ENCODE data around the gene LIPC. TPM values are rescaled to one million over a fixed set of nuclear protein-coding genes. Genes with fewer than 3 reads are reported as not detected.

Gene LIPC
- total RNA-seq, 2 donors from 2014 or later, result not detected

- Histone ChIP-seq H3K4me1 (ENCODE audit: control insufficient read depth in 1 of 2, low read depth in 2 of 2) (no peaks in the 10 kb centered on the region), H3K4me3 (no peak overlapping the region), H3K27ac (no peak overlapping the region), H3K36me3 (no peaks in the 10 kb centered on the region), H3K27me3 (replicated peaks; ENCODE audit: insufficient read depth) (no peaks in the 10 kb centered on the region), H3K9me3 (no peaks in the 10 kb centered on the region)
- DNase-seq (ENCODE audit: low spot score), result no peak
- TF ChIP-seq CTCF (IDR thresholded peaks at IDR 0.05), result no peak
- ATAC-seq (ENCODE audit: insufficient number of reproducible peaks, low FRiP score, low read depth), result no peak
Measured at GRCh38 chr15:58503139-58504027, 71.6 kb downstream of the LIPC start.

- TF ChIP-seq CTCF (IDR thresholded peaks at IDR 0.05), result no peak
Measured at GRCh38 chr15:58504674-58505234, 73.0 kb downstream of the LIPC start.

GRCh38 chr15:58505581-58505980 lies 73.8 kb downstream of the LIPC start:
- no peak for TF ChIP-seq CTCF (IDR thresholded peaks at IDR 0.05)
- no peak for ATAC-seq (ENCODE audit: insufficient number of reproducible peaks, low FRiP score, low read depth)
- no peak for DNase-seq (ENCODE audit: low spot score)
- H3K4me3 ChIP-seq, result no peak overlapping the region
- no peaks in the 10 kb centered on the region for H3K4me1 ChIP-seq (ENCODE audit: control insufficient read depth in 1 of 2, low read depth in 2 of 2)
- no peaks in the 10 kb centered on the region for H3K27me3 ChIP-seq (replicated peaks; ENCODE audit: insufficient read depth)
- H3K27ac ChIP-seq, result no peak overlapping the region
- no peaks in the 10 kb centered on the region for H3K36me3 ChIP-seq
- no peaks in the 10 kb centered on the region for H3K9me3 ChIP-seq

More at GRCh38 chr15:58504674-58505234, 73.0 kb downstream of the LIPC start:
- no peaks in the 10 kb centered on the region for H3K27me3 ChIP-seq (replicated peaks; ENCODE audit: insufficient read depth)
- no peak overlapping the region for H3K27ac ChIP-seq
- ATAC-seq (ENCODE audit: insufficient number of reproducible peaks, low FRiP score, low read depth) (no peak), DNase-seq (ENCODE audit: low spot score) (no peak)
- H3K4me1 ChIP-seq (ENCODE audit: control insufficient read depth in 1 of 2, low read depth in 2 of 2), result no peaks in the 10 kb centered on the region
- H3K9me3 ChIP-seq, result no peaks in the 10 kb centered on the region
- H3K4me3 ChIP-seq, result no peak overlapping the region
- H3K36me3 ChIP-seq, result no peaks in the 10 kb centered on the region

GRCh38 chr15:58506064-58506490 lies 74.3 kb downstream of the LIPC start:
- ATAC-seq (ENCODE audit: insufficient number of reproducible peaks, low FRiP score, low read depth) (no peak), DNase-seq (ENCODE audit: low spot score) (no peak)
- Histone ChIP-seq H3K4me1 (ENCODE audit: control insufficient read depth in 1 of 2, low read depth in 2 of 2) (no peaks in the 10 kb centered on the region), H3K9me3 (no peaks in the 10 kb centered on the region), H3K27me3 (replicated peaks; ENCODE audit: insufficient read depth) (no peaks in the 10 kb centered on the region), H3K4me3 (no peak overlapping the region), H3K27ac (no peak overlapping the region), H3K36me3 (no peaks in the 10 kb centered on the region)
- TF ChIP-seq CTCF (IDR thresholded peaks at IDR 0.05), result no peak

GRCh38 chr15:58506783-58507668 lies 75.2 kb downstream of the LIPC start:
- Histone ChIP-seq H3K36me3 (no peaks in the 10 kb centered on the region), H3K4me3 (no peak overlapping the region), H3K27me3 (replicated peaks; ENCODE audit: insufficient read depth) (no peaks in the 10 kb centered on the region), H3K9me3 (no peaks in the 10 kb centered on the region), H3K27ac (no peak overlapping the region), H3K4me1 (ENCODE audit: control insufficient read depth in 1 of 2, low read depth in 2 of 2) (no peaks in the 10 kb centered on the region)
- DNase-seq (ENCODE audit: low spot score) (no peak), ATAC-seq (ENCODE audit: insufficient number of reproducible peaks, low FRiP score, low read depth) (no peak)
- no peak for TF ChIP-seq CTCF (IDR thresholded peaks at IDR 0.05)

Data from thoracic aorta (tissue), 2 donors.